GM18951 (cell line): Measurements from ENCODE around the gene PSMD1.

Experiments used
- POLR2A ChIP-seq: IDR thresholded peaks from 4 replicates; pipeline ENCODE4 v1.6.1; 2011; ENCODE audit warnings: mild to moderate bottlenecking; ENCODE audit not compliant: insufficient read length, insufficient read depth; ENCODE audit errors: extremely low read depth
- in situ Hi-C: fragments of 300-500 bp; cut with MboI; formaldehyde crosslinking; loops from one replicate; pipeline ENCODE4 v1.12.0; 2022; ENCODE audit warnings: low sequenced_read_pairs, mixed read lengths, inconsistent platforms; ENCODE audit not compliant: unreplicated experiment

Gene PSMD1

DNA sequence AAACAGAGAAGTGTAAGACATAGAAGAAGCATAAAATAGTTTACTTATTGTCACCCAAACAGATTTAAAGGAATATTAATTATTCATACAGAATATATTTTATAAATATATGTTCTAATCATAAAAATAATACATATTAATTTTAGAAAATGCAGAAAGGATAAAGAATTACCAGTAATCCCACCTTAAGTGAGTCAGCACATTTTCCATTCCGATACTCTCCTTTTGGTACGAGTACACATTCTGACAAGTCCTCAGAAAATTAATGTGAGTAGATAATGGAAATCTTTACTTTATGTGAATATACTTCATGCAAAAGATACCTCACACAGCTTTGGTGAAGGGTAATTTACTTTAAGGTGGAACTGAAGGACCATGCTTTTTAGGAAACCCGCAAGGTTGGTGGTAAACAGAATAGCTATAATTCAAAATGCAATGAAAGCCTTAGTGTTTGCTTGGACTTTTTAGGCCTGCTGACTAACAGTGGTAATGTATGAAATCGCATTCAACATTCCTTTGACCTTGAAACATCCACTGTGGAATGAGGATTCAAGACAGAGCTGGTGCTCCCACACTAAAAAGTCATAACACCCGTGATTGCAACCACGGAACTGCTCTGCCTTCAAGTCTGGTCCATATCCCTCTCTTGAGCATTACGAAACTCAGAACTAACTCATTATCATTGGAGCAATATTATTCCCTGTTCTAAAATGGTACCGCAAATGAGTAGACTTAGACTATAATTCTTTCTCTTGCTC lies 96.3 kb downstream of the PSMD1 start:
- no peak for TF ChIP-seq POLR2A
- in situ Hi-C loops, result no loop called here

DNA sequence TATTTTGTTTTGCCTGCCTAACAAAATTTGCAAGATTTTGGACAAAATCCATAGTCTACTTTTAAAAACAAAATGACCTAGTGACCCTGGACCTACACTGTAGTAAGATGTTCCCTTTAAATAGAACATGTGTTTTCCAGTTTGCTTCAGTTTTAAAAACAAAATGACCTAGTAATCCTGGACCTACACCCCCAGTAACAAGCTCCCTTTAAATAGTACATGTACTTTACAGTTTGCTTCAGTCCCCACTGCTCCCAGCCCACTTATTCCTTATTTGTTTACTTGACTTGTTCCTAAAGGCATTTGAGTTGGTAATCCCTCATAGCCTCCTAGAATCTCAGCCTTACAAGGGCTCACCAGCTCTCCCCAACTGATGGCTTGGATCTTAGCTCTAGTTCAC lies 102.6 kb downstream of the PSMD1 start:
- in situ Hi-C loops, result no loop called here
- no peak for TF ChIP-seq POLR2A

DNA sequence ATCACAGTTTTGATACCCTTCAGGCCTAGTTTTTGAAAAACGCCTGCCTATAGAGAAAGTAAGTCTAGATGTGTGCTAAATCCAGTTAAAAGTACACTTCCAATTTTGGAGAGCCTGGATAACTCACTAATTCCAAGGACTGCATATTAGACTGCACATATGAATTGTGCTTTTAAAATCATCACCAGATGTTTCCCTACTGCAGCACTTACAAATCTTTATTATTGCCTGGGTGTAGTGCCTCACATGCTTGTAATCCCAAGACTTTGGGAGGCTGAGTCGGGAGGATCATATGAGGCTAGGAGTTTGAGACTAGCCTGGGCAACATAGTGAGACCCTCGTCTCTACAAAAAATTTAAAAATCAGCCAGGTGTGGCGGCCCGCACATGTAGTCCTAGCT lies 104.0 kb downstream of the PSMD1 start:
- no peak for TF ChIP-seq POLR2A
- in situ Hi-C loops, result no loop called here

DNA sequence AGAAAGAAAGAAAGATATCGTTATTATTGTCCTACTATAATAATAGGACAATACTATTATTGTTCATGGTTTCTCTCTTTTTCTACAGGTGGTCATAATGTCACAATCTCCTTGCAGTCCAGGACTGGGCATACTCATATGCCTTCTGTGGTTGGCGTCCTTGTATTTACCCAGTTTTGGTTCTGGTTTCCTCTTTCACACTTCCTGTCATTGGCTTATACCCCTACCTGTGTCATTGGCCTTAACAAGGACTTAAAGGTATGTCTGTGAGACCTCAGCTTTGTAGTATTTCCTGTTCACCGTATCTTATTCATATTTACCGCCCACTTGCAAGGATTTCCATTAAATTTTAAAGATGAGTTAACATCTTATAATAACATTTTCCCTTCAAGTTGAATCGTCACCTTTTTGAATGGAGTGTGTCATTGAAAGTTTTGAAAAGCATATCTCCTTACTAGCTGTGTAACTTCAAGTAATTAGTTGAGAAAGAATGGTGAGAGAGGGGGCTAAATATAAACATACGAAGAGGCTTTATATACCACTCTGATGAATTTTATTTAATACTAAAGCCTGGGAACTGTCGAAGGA lies 104.7 kb downstream of the PSMD1 start:
- TF ChIP-seq POLR2A, result no peak
- in situ Hi-C loops, result no loop called here

DNA sequence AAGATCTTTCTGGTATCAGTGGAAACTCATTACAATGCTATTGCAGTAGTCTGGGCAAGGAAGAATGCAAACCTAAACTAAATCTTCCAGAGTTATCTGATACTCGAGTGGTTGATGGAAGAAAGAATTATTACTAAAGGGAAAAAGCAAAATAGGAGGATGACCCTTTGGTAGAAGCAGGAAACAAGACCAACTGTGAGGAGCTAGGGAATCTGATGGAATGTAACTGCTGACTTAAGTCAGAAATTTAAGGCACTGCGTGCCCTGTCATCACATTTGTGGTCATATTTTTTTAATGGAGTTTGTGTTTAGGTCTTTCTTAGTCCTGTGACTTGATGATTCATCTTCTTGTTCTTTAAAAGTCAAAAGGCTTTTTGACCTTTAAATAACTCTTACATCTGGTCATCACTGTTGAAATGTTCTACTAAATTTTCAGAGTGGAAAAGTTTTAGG lies 105.2 kb downstream of the PSMD1 start:
- TF ChIP-seq POLR2A, result no peak
- in situ Hi-C loops, result no loop called here

DNA sequence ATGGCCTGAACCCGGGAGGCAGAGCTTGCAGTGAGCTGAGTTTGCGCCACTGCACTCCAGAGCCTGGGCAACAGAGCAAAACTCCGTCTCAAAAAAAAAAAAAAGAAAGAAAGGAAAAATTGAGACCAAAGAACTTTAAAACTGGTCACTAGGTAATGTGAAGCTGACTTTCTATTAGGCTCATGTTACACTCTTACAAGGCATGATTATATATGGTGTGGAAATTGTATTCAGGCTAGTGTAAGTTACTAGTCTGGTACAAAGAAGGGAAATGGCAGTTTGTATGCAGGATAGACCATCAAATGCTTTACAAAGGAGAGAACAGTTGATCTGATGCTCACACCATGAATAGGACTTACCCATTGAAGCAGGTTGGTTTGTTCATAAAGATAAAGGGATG lies 106.3 kb downstream of the PSMD1 start:
- TF ChIP-seq POLR2A, result no peak

DNA sequence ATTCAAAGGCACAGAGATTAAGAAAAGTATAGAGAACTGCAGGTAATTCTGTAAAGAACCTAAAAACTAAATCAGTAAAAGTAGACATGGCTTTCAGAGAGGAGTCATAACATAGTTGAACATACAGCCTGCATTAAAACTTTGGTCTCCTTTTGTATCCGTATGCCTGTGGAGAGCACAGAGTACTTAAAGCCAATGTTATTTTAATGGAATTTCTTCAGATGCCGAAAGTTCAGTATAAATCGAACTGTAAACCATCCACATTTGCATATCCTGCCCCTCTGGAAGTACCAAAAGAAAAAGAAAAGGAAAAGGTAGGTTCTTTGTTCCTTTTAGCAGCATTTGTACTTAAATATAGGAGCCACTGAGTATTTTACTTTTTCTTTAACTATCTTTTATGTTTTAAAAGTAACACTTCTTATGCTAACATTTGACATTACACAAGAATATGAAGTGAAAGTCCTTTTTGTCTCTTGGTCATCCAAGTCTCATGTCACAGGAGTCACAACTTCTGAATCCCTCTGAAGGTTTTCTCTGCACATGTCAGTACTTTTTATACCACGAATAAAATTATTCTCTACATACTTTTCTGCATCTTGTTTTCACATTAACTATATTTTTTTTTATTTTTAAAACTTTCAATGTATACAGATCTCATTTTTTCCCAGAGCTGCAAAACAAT lies 106.9 kb downstream of the PSMD1 start:
- in situ Hi-C loops, result no loop called here
- TF ChIP-seq POLR2A, result no peak

More for the DNA sequence above, 106.3 kb downstream of the PSMD1 start:
- in situ Hi-C loops, result no loop called here

DNA sequence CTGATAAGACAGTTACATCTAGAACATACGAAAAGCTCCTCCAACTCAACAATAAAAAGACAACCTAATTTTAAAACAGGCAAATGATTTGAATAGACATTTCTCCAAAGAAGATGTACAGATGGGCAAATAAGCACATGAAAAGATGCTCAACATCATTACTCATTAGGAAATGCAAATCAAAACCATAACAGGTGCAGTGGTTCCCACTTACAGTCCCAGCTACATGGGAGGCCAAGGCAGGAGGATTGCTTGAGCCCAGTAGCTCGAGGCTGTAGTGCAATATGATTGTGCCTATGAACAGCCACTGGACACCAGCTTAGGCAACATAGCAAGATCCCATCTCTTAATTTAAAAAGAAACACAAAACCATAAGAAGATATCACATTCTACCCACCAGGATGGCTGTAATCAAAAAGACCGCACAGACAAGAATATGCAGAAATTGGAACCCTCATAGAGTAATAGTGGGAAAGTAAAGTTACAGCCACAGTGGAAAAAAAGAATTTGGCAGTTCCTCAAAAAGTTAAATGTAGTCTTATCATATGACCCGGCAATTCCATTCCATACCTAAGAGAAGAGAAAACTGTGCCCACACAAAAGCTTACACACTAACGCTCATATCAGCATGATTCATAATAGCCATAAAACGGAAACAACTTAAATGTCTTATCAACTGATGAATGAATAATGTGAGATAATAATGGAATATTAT lies 111.2 kb downstream of the PSMD1 start:
- no peak for TF ChIP-seq POLR2A
- in situ Hi-C loops, result no loop called here

DNA sequence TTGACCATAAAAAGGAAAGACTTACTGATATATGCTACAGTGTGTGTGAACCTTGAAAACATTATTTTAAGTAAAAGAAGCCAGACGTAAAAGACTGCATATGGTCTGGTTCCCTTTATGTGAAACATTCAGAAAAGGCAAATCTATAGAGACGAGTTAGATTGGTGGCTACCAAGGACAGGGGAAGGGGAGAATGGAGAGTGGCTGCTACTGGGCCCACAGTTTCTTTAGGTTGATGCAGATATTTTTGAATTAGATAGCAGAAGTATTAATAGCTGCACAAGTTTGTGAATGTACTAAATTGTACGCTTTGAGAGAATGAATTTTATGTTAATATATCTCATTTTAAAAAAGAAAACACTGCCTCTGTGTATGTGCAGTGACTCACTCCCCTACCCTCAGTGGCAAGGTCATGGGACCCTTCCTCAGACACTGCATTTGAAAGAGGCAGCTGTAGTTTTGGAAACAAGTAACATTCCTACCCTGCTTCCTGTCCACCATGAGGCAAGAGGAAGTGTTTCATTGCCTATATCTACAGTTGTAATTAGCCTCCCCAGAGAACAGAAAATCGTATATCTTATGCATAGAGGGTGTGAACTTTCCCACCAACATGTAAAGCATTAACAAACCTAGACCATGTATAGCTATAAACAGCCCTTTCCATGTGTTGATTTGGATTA lies 111.9 kb downstream of the PSMD1 start:
- in situ Hi-C loops, result no loop called here
- TF ChIP-seq POLR2A, result no peak

DNA sequence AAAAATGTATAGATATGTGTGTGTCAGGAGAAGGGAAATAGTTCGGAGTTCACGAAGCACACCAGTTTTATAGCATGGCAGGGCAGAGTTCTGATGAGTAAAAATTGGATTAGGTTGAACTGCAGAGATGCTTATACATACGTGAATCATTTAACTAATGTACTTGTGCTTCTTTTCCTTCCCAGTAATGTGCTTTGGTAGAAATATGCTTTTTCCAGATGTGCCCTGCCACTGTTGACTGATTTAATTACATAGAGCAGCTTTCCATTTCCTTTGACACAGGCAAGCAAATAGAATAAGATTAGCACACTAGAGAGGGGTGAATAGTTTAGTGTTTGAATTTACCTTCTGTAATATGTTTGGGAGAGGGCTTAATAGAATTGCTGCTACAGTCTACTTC lies 112.8 kb downstream of the PSMD1 start:
- in situ Hi-C loops, result no loop called here
- no peak for TF ChIP-seq POLR2A

DNA sequence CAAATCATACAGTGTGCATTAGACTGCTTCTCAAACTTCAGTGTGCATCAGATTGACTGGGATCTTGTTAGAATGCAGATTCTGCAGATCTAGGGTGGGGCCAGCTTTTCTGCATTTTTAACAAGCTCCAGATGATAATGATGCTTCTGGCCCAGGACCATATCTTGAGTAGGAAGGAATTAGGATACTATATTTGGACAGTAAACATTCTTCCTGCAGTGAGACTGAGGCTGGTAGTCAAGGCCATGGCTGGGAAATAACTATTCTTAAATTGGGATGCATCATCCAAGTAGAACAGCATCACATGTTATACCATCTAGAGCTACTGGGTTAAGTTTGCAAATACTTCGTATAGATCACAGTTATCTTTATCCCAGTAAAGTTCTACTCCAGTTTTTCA lies 113.4 kb downstream of the PSMD1 start:
- in situ Hi-C loops, result no loop called here
- TF ChIP-seq POLR2A, result no peak

DNA sequence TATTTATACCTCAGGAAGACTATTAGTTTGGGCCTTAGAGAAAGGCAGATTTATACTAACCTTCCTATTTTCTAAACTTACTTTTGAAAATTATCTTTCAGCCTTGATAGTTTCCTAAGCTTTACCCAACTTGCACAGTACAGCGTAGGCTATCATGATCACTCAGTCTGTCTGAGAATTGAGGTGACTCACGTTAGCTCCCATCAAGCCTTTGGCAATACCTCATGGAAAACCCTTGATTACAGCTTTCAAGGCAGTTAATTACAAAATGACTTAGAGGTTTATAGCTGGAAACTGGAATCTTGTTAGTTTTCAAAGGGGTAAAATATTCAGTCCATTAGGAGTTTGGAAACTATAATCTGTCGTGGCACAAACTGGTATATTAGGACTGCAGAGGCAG lies 115.4 kb downstream of the PSMD1 start:
- no peak for TF ChIP-seq POLR2A
- in situ Hi-C loops, result no loop called here

DNA sequence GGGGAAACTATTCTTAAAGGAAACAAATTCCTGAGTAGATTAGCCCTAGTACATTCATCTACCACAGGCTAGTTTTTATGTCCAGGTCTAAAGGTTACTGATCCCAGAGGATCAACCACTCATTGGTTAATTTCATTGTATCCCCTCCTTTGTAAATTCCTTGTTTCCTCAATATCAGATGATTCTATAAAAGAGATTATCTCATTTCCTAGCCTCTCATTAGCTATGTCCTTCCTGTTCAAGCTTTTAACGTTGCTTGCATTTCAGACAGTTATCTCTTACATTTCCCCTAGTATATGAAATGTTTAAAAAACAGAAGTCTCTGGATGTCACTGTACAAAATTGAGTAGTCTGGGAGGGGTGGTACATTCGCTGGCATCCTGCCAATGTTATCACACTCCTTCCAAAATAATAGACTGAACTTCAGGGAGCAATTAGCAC lies 117.6 kb downstream of the PSMD1 start:
- in situ Hi-C loops, result no loop called here
- TF ChIP-seq POLR2A, result no peak

DNA sequence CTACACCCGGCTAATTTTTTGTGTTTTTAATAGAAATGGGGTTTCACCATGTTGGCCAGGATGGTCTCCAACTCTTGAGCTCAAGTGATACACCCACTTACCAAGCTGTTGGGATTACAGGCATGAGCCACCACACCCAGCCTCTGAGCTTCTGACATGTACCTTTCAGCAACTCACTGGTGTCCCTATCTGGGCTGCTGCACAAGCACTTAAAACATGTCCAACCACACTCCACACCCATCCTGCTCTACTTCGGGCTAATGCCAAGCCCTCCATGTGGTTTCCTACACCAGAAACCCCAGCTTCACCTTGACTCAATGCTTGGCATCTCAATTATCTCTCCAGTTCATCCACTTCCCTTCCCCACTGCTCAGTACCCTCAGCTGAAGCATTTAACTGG lies 119.4 kb downstream of the PSMD1 start:
- in situ Hi-C loops, result no loop called here
- no peak for TF ChIP-seq POLR2A
